Erythroblast (primary cell): ENCODE data around the gene VARS1.

Experiments used
- DNase-seq, 2 experiments: peaks; one replicate each; lab custom pipeline; 2025; lab: John Stamatoyannopoulos, UW
- GATA1 ChIP-seq: IDR thresholded peaks from 2 replicates; pipeline ENCODE4 v1.6.1; 2011; ENCODE audit warnings: low read depth, mild to moderate bottlenecking, control low read depth, low read length, moderate library complexity
- POLR2A ChIP-seq: IDR thresholded peaks from 2 replicates; pipeline ENCODE4 v1.6.1; 2011; ENCODE audit warnings: mild to moderate bottlenecking, low read length

Gene VARS1

GRCh38 chr6:31776989-31777666 lies 18.4 kb downstream of the VARS1 start, which contains the start of gene VWA7:
Gene VWA7, minus strand, starts transcription at chr6:31777328. Its CDS starts 549 bp downstream, at chr6:31776779.
- peak; percentile 81 to 91 for DNase-seq
- peak; percentile 51 for TF ChIP-seq POLR2A
- no peak for TF ChIP-seq GATA1

GRCh38 chr6:31776485-31776988 lies 19.0 kb downstream of the VARS1 start:
- no peak for TF ChIP-seq POLR2A
- TF ChIP-seq GATA1 = no peak

GRCh38 chr6:31775633-31776484 lies 19.7 kb downstream of the VARS1 start:
- no peak for DNase-seq
- TF ChIP-seq GATA1 (no peak), POLR2A (no peak)

More at GRCh38 chr6:31776485-31776988, 19.0 kb downstream of the VARS1 start:
- no peak for DNase-seq

- DNase-seq = peak in 1 of 2 experiments; percentile 43
- TF ChIP-seq POLR2A = no peak
- TF ChIP-seq GATA1 = no peak
Observed at GRCh38 chr6:31775184-31775583, 20.4 kb downstream of the VARS1 start.

- TF ChIP-seq POLR2A (no peak), GATA1 (no peak)
- DNase-seq = peak; percentile 33 to 37
Observed at GRCh38 chr6:31771992-31772358, 23.6 kb downstream of the VARS1 start.

GRCh38 chr6:31770860-31771259 lies 24.7 kb downstream of the VARS1 start:
- TF ChIP-seq POLR2A (no peak), GATA1 (no peak)

GRCh38 chr6:31769684-31770371 lies 25.7 kb downstream of the VARS1 start:
- no peak for TF ChIP-seq GATA1
- no peak for TF ChIP-seq POLR2A
- peak; percentile 85 to 93 for DNase-seq

More at GRCh38 chr6:31770860-31771259, 24.7 kb downstream of the VARS1 start:
- DNase-seq = no peak

- TF ChIP-seq POLR2A (no peak), GATA1 (no peak)
- no peak for DNase-seq
Observed at GRCh38 chr6:31768363-31769257, 26.9 kb downstream of the VARS1 start.

- TF ChIP-seq POLR2A (no peak), GATA1 (no peak)
- no peak for DNase-seq
Observed at GRCh38 chr6:31767096-31767645, 28.4 kb downstream of the VARS1 start.

GRCh38 chr6:31765910-31766794 lies 29.4 kb downstream of the VARS1 start:
- DNase-seq = no peak
- TF ChIP-seq POLR2A = no peak
- TF ChIP-seq GATA1 = no peak

GRCh38 chr6:31765559-31765909 lies 30.0 kb downstream of the VARS1 start:
- no peak for DNase-seq
- no peak for TF ChIP-seq POLR2A
- no peak for TF ChIP-seq GATA1
